Measurements from ENCODE around the gene WDR93. TPM values are rescaled to one million over a fixed set of nuclear protein-coding genes. Genes with fewer than 3 reads are reported as not detected.
A peak's percentile ranks its signal among the peaks of the same experiment; 100 is the strongest.

The WDR93 gene
- total RNA-seq, result not detected

DNA sequence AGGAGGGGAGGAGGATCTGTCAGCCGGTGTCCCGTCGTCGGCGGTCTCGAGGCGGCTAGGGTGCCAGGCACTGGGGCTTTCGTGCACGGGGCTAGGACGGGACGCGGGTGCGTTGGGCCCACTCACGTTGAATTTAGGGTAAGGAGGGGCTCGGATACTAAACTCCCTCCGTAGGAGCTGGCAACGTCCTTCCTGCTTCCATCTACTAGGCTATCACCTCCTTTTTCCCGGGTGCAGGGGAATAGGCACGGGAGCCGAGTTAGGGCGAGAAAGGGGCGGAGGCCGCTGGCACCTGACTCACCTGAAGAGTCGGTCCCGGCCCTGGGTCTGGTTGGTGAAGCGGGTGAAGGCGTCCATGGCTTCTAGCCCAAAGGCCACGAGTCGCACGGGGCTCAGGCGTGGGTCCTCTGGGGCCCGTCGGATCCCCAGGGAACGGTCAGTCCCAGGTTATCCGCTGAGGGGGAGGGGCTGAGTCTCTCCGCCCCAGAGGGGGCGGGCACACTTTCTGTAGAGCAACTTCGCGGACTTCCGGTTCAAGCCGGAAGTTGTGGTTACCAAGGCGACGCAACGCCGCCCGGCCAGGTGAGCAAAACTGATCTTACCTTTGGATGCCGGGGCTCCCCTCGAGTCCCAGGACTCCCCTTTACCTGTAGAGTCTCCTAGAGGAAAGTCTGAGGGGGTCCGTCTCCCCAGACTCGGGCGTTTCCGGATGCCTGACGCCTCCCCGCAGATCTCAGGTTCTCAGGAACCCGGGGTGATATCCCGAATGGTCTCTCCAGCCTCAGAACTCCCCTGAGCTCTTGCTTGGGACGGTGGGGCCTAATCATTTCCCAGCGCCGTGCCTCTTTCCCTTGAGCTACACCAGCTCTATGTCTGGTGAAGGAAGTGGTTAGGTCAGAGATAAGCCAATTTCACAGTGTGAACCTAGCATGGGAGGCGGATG, at the start of gene WDR93, which contains the start of gene PEX11A:
TSS of gene WDR93 (plus strand) at position 536 of the 943 bp plus-strand sequence. CDS start 10,936 bp downstream, outside the sequence.
TSS of gene PEX11A (minus strand) at position 479 of the 943 bp plus-strand sequence. CDS start at position 357, 122 bp downstream.
- CTCF ChIA-PET, result no interaction called here
- POLR2A ChIA-PET, result no interaction called here
- peak; percentile 83 for DNase-seq

DNA sequence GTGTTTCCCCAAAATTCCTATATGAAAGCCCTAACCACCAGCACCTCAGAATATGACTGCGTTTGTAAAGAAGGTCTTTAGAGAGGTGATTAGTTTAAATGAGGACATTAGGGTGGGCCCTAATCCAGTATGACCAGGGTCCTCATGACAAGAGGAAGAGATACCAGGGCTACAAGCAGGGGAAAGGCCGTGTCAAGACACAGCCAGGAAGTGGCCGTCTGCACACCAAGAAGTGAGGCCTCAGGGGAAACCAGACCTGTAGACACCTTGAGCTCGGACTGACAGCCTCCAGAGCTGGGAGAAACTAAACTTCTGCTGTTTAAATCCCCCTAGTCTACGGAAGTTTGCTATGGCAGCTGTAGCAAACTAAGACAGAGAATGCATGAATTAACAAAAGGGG, 49.6 kb upstream of the WDR93 start:
- Mint-ChIP-seq H3K9me3 (no peaks in the 10 kb centered on the region), H3K4me1 (ENCODE audit: low read depth) (no peaks in the 10 kb centered on the region), H3K36me3 (no peaks in the 10 kb centered on the region), H3K27me3 (no peaks in the 10 kb centered on the region), H3K27ac (no peak overlapping the region), H3K4me3 (no peak overlapping the region)
- ChIA-PET POLR2A (no interaction called here), CTCF (interaction anchor here (0.5 kb wide), 1 partner anchor 147 kb away, joined by 3 read pairs; no protein-coding TSS in a partner anchor)
- intact Hi-C loops (cut with micrococcal nuclease), result no loop called here
- DNase-seq, result no peak

More for the DNA sequence above, at the start of gene WDR93, which contains the start of gene PEX11A:
- intact Hi-C loops (cut with micrococcal nuclease), result no loop called here
- H3K9me3 Mint-ChIP-seq, result no peaks in the 10 kb centered on the region
- H3K4me3 Mint-ChIP-seq, result peak within 1 kb of the TSS; percentile 86
- no peaks in the 10 kb centered on the region for H3K27me3 Mint-ChIP-seq
- peak within 1 kb of the TSS; percentile 28 for H3K27ac Mint-ChIP-seq
- no peaks in the 10 kb centered on the region for H3K36me3 Mint-ChIP-seq
- H3K4me1 Mint-ChIP-seq (ENCODE audit: low read depth), result peaks cover 5% of the 10 kb centered on the region

DNA sequence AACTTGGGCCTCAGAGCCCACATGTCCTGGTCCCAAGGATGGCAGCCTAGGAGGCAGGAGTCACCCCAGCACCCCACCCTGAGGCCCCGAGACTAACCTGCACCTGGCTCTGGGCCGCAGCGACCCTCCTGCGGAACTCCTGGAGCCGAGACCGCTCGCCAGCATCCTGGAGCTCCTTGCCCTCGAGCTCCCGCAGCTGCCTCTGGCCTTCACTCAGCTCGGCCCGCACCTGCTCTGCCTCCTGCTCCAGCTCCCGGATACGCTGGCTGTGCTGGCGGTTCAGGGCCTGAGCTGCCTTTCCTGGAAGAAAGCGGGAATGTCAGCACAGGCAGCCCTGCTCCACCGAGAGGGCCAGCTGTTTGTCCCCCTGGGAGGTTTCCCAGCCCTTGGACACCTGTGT, 48.5 kb upstream of the WDR93 start:
- CTCF ChIA-PET, result no interaction called here
- intact Hi-C loops (cut with micrococcal nuclease), result no loop called here
- Mint-ChIP-seq H3K27me3 (peaks cover 2% of the 10 kb centered on the region), H3K27ac (no peak overlapping the region), H3K36me3 (no peaks in the 10 kb centered on the region), H3K4me1 (ENCODE audit: low read depth) (no peaks in the 10 kb centered on the region), H3K4me3 (no peak overlapping the region), H3K9me3 (no peaks in the 10 kb centered on the region)
- POLR2A ChIA-PET, result no interaction called here
- no peak for DNase-seq

DNA sequence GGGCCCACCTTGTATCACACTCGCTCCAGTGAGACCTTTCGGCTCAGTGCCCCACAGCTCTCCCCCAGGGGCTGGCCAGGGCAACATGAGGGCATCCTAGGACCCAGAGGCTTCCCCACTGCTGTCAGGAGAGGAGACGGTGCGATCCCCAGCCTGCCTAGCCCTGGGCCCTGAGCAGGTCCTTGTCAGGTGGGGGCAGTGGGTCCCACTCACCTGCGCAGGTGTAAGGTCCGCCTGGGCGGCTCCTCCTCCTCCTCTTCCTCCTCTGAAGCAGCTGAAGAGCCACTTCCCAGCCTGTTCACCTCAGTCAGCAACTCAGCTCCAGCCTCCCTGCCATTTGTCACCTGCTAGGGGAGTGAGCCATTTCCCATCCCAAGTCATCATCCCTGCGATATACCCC, 44.9 kb upstream of the WDR93 start:
- H3K27me3 Mint-ChIP-seq, result peaks cover 4% of the 10 kb centered on the region
- ChIA-PET CTCF (interaction anchor here (1.1 kb wide), 1 partner anchor 28 kb away, joined by 3 read pairs; no protein-coding TSS in a partner anchor), POLR2A (no interaction called here)
- H3K9me3 Mint-ChIP-seq, result no peaks in the 10 kb centered on the region
- no peak overlapping the region for H3K27ac Mint-ChIP-seq
- no peaks in the 10 kb centered on the region for H3K36me3 Mint-ChIP-seq
- DNase-seq, result no peak
- intact Hi-C loops (cut with micrococcal nuclease), result no loop called here
- no peaks in the 10 kb centered on the region for H3K4me1 Mint-ChIP-seq (ENCODE audit: low read depth)
- H3K4me3 Mint-ChIP-seq, result no peak overlapping the region

DNA sequence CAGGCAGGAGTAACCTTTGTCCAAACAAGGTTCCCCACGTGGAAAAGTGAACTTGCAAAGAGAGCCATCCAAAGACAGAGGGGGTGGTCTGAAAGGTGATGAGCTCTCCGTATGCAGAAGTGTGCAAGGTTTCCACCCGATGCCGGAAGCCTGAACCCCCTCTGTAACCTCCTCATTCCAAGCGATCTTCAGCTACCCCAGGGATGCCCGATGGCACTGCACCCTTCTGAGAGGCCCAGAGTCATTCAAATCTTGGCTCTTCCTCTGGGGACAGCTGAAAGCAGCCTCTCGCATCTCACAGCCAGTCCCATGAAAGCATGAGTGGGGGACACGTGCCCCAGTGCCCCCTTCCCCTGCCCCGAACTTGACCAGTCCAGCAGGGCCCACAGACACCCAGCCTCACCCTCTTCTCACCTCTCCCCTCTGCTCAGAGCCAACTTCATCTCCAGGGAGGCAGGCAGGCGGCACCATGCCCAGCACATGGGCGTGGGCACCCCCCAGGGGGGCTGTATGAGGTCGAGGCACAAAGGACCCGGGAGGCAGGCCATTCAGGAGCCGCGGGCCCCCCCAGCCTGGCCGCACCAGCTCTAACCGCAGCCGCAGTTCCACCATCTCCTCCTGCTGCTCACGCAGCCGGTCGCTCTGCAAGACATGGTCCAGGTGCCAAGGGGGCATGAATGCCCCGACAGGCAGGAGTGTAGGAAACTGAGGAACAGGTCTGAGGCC, 44.0 kb upstream of the WDR93 start:
- Mint-ChIP-seq H3K27ac (no peak overlapping the region), H3K9me3 (no peaks in the 10 kb centered on the region), H3K36me3 (no peaks in the 10 kb centered on the region), H3K27me3 (peaks cover 4% of the 10 kb centered on the region), H3K4me3 (no peak overlapping the region), H3K4me1 (ENCODE audit: low read depth) (no peaks in the 10 kb centered on the region)
- ChIA-PET CTCF (interaction anchor here (0.6 to 1.3 kb wide), 4 partner anchors 11 to 691 kb away, joined by 3 read pairs; no protein-coding TSS in a partner anchor), POLR2A (no interaction called here)
- intact Hi-C loops (cut with micrococcal nuclease), result no loop called here
- no peak for DNase-seq

DNA sequence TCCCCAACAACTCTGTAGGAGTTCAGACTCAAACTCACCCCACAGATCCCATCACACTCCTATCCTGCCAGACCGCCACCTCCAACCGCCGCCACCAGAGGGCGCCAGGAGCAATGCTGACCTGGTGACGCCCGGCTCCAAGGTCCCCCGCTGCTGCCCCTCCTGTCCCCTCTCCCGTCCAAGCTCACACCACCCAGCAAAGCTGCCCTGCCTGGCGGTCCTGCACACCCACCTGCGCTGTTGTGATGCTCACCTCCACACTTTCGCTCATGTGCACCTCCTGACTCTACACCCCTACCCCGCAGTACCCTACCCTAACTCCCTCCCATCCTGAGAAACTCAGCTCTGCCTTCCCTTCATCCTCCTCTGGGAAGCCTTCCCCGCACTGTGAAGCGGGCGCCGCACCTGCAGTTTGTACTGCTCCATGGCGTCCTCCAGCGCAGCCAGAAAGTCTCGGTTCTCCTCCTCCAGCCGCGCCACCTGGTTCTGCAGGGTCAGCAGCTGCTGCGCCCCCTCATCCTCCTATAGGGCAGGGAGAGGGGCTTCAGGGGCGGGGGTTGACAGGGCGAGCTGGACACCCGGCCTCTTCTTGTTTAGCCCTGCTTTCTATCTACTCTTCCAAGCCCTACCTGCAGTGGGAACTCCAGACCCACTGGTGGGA, 43.3 kb upstream of the WDR93 start:
- Mint-ChIP-seq H3K9me3 (no peaks in the 10 kb centered on the region), H3K27me3 (peaks cover 7% of the 10 kb centered on the region), H3K36me3 (no peaks in the 10 kb centered on the region), H3K27ac (no peak overlapping the region), H3K4me1 (ENCODE audit: low read depth) (no peaks in the 10 kb centered on the region), H3K4me3 (no peak overlapping the region)
- intact Hi-C loops (cut with micrococcal nuclease), result no loop called here
- POLR2A ChIA-PET, result no interaction called here
- peak; percentile 76 for DNase-seq
- CTCF ChIA-PET, result interaction anchor here (0.9 to 1.3 kb wide), 3 partner anchors 14 to 26 kb away, joined by 3 read pairs; no protein-coding TSS in a partner anchor

DNA sequence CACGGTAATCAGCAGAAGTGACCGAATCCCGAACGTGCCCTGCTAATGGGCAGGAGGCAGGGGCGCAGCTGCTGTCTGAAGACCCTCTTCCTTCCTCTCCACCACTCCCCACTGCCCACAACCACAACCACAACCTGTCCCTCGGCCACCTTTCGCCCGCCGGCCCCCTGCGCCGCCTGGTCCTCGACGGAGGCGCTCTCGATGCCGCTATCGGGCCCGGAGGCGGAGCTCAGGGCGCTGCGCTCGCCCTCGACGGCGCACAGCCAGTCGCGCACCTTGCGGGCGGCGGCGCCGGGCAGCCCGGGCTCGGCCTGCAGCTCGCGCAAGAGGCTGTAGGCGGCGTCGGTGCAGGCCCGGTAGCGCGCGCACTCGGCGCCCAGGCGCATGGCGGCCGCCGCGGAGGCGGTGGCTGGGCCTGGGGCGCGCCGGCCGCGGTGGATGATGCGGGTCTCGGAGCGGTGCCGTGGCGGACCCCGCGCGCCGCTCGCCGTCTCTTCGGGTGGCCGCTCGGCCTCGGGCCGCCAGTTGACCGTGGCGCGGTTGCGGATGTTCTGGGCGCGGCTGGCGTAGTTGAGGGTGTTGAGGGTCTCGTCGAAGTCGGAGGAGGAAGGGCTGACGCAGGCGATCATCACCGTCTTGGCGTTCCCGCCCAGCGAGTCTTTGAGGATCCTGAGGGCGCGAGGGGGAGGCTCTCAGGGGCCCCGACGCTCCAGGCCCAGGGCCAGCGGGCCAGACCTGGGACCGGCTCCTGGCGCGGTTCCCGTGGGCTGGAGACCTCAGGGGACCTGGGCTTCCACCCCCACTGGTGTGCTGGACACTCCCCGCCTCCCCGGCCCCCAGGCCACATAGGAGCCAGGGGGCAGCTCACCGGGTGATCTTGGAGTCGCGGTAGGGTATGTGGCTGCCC, 42.3 kb upstream of the WDR93 start:
- no peak overlapping the region for H3K4me3 Mint-ChIP-seq
- no peak overlapping the region for H3K27ac Mint-ChIP-seq
- POLR2A ChIA-PET, result no interaction called here
- no peak for DNase-seq
- no peaks in the 10 kb centered on the region for H3K9me3 Mint-ChIP-seq
- no peaks in the 10 kb centered on the region for H3K4me1 Mint-ChIP-seq (ENCODE audit: low read depth)
- no peaks in the 10 kb centered on the region for H3K36me3 Mint-ChIP-seq
- intact Hi-C loops (cut with micrococcal nuclease), result no loop called here
- peaks cover 13% of the 10 kb centered on the region for H3K27me3 Mint-ChIP-seq
- CTCF ChIA-PET, result interaction anchor here (0.9 kb wide), 1 partner anchor 13 kb away, joined by 3 read pairs; no protein-coding TSS in a partner anchor

DNA sequence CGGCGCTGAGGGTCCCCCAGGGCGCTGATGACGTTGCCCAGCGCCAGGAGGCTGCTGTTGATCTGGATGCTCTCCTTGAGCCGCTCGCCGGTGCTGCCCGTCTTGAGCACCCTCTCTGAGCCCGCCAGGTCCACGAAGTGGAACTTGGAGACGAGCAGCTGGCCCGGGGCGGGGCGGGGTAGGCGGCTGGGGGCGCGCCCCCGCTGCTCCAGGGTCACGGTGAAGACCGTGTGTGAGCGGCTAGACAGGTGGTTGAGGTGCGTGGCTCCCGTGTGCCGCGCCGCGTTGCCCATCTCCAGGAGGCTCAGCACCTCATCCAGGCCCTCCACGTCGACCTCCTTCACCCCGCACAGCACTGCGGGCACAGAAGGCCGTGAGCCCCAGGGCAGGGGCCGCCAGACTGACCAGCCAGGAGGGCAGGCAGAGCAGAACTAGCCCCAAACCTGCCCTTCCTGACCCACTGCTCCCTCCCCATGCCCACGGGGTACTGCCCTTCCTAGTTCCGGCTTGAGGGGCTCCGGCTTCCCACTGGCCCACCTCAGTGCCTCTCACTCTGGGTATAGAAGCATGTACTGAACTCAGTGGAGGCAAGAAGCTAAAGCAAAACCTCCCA, 41.5 kb upstream of the WDR93 start:
- ChIA-PET CTCF (no interaction called here), POLR2A (no interaction called here)
- no peak overlapping the region for H3K27ac Mint-ChIP-seq

DNA sequence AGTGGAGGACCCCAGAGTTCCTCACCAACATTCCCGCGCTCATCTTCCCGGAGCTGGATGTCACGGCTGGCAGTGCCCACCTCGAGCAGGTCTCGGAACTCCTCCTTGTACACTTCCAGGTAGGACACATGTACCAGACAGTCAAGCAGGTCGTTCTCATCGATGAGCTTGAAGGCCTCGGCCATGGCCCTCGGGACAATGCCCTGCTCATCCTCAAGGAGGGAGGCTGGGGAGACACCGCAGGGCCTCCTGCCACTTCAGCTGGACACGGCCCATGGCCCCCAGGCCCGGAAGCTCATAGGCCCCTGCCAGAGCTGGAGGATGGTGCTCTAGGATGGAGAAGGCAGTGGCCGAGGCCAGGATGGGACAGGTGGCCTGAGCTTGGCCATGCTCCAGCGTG, 40.9 kb upstream of the WDR93 start:
- Mint-ChIP-seq H3K9me3 (no peaks in the 10 kb centered on the region), H3K4me3 (no peak overlapping the region), H3K27me3 (peaks cover 24% of the 10 kb centered on the region), H3K36me3 (no peaks in the 10 kb centered on the region), H3K4me1 (ENCODE audit: low read depth) (peaks cover 5% of the 10 kb centered on the region), H3K27ac (no peak overlapping the region)
- intact Hi-C loops (cut with micrococcal nuclease), result no loop called here
- DNase-seq, result no peak
- ChIA-PET CTCF (no interaction called here), POLR2A (no interaction called here)

More for the DNA sequence above, 41.5 kb upstream of the WDR93 start:
- Mint-ChIP-seq H3K36me3 (no peaks in the 10 kb centered on the region), H3K4me1 (ENCODE audit: low read depth) (no peaks in the 10 kb centered on the region), H3K4me3 (no peak overlapping the region), H3K27me3 (peaks cover 18% of the 10 kb centered on the region), H3K9me3 (no peaks in the 10 kb centered on the region)
- intact Hi-C loops (cut with micrococcal nuclease), result no loop called here
- no peak for DNase-seq

DNA sequence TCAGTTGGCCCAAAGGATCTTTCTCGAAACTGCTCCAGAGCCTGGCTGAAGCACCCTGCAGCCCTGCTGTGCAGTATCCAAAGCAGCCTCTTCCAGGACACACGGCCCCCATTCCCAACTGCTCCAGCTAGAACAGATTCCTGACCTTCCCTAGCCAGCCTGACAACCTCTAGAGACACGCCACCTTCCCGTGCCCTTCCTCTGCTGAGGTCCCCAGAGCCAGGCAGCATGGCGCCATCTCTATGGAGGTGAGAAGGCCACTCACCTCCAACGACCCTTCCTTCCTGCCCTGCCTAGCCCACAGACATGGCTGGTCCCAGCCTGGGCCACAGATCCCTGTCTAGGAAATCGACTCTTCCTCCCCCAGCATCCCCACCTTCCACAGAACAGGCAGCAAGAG, 38.5 kb upstream of the WDR93 start:
- H3K4me1 Mint-ChIP-seq (ENCODE audit: low read depth), result peaks cover 13% of the 10 kb centered on the region
- H3K4me3 Mint-ChIP-seq, result no peak overlapping the region
- H3K27me3 Mint-ChIP-seq, result peaks cover 34% of the 10 kb centered on the region
- intact Hi-C loops (cut with micrococcal nuclease), result no loop called here
- DNase-seq, result no peak
- no peaks in the 10 kb centered on the region for H3K36me3 Mint-ChIP-seq
- POLR2A ChIA-PET, result no interaction called here
- H3K27ac Mint-ChIP-seq, result no peak overlapping the region
- H3K9me3 Mint-ChIP-seq, result no peaks in the 10 kb centered on the region
- CTCF ChIA-PET, result interaction anchor here (0.6 to 1.4 kb wide), 2 partner anchors 21 to 74 kb away, joined by 3 read pairs; no protein-coding TSS in a partner anchor

DNA sequence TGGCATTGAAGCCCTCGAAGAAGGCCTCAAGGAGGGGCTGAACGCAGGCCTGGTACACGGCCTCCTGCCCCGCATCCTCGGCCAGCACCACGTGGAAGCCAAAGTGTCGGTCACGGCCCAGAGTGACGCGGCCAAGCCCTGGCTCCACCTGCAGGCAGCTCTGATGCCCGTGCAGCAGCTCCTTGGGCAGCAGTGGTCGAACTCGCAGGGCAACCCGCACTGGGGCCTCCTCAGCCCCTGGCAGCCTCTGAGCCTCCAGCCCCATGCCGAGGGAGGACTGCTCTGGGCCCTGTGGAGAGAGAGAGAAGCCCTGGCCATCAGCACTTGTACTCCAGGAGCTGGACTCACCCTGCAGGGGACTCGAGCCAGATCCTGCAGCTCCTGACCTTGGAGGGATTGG, 37.9 kb upstream of the WDR93 start:
- Mint-ChIP-seq H3K27me3 (peaks cover 33% of the 10 kb centered on the region), H3K27ac (no peak overlapping the region), H3K9me3 (no peaks in the 10 kb centered on the region), H3K36me3 (no peaks in the 10 kb centered on the region), H3K4me3 (no peak overlapping the region), H3K4me1 (ENCODE audit: low read depth) (peaks cover 13% of the 10 kb centered on the region)
- ChIA-PET CTCF (interaction anchor here (0.6 to 1.4 kb wide), 2 partner anchors 21 to 74 kb away, joined by 3 read pairs; no protein-coding TSS in a partner anchor), POLR2A (no interaction called here)
- intact Hi-C loops (cut with micrococcal nuclease), result no loop called here
- no peak for DNase-seq

All from activated CD4-positive, alpha-beta memory T cell treated with anti-CD3 and anti-CD28 coated beads for 36 hours (primary cell).